ENCODE data around the gene TNFAIP6. TPM values are rescaled to one million over a fixed set of nuclear protein-coding genes. Genes with fewer than 3 reads are reported as not detected.

TNFAIP6 gene
- total and polyA plus RNA-seq, 10 of the 15 experiments (the other 5 are each of a cell fraction or from before 2014, with no cell fraction given): 0.68 to 5.7 (median 1.3) TPM

DNA sequence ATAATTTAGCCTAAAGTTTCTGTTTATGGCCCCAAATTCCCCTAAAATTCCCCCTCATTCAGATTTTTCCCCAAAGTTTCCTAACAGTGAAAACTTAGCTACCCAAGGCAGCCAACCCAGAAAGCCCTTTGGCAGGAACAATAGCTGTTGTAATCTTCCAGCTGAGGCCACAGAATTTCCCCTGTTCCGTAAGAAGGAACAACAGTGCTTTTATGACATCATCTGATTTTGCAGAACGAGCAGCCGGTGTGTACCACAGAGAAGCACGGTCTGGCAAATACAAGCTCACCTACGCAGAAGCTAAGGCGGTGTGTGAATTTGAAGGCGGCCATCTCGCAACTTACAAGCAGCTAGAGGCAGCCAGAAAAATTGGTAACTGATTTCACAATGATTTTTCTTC is 6.3 kb downstream of the TNFAIP6 start (continued):
- TF ChIP-seq, protein P1, sequence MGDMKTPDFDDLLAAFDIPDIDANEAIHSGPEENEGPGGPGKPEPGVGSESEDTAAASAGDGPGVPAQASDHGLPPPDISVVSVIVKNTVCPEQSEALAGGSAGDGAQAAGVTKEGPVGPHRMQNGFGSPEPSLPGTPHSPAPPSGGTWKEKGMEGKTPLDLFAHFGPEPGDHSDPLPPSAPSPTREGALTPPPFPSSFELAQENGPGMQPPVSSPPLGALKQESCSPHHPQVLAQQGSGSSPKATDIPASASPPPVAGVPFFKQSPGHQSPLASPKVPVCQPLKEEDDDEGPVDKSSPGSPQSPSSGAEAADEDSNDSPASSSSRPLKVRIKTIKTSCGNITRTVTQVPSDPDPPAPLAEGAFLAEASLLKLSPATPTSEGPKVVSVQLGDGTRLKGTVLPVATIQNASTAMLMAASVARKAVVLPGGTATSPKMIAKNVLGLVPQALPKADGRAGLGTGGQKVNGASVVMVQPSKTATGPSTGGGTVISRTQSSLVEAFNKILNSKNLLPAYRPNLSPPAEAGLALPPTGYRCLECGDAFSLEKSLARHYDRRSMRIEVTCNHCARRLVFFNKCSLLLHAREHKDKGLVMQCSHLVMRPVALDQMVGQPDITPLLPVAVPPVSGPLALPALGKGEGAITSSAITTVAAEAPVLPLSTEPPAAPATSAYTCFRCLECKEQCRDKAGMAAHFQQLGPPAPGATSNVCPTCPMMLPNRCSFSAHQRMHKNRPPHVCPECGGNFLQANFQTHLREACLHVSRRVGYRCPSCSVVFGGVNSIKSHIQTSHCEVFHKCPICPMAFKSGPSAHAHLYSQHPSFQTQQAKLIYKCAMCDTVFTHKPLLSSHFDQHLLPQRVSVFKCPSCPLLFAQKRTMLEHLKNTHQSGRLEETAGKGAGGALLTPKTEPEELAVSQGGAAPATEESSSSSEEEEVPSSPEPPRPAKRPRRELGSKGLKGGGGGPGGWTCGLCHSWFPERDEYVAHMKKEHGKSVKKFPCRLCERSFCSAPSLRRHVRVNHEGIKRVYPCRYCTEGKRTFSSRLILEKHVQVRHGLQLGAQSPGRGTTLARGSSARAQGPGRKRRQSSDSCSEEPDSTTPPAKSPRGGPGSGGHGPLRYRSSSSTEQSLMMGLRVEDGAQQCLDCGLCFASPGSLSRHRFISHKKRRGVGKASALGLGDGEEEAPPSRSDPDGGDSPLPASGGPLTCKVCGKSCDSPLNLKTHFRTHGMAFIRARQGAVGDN (IDR thresholded peaks at IDR 0.05): no peak
- TF ChIP-seq, protein P2, sequence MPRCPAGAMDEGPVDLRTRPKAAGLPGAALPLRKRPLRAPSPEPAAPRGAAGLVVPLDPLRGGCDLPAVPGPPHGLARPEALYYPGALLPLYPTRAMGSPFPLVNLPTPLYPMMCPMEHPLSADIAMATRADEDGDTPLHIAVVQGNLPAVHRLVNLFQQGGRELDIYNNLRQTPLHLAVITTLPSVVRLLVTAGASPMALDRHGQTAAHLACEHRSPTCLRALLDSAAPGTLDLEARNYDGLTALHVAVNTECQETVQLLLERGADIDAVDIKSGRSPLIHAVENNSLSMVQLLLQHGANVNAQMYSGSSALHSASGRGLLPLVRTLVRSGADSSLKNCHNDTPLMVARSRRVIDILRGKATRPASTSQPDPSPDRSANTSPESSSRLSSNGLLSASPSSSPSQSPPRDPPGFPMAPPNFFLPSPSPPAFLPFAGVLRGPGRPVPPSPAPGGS (IDR thresholded peaks at IDR 0.05; ENCODE audit: borderline replicate concordance, insufficient read depth, low read depth, low read length, poor library complexity, severe bottlenecking): no peak
- no peak for TF ChIP-seq GATAD2B (conservative IDR thresholded peaks at IDR 0.05; ENCODE audit: low read depth)
- TF ChIP-seq, protein P3, sequence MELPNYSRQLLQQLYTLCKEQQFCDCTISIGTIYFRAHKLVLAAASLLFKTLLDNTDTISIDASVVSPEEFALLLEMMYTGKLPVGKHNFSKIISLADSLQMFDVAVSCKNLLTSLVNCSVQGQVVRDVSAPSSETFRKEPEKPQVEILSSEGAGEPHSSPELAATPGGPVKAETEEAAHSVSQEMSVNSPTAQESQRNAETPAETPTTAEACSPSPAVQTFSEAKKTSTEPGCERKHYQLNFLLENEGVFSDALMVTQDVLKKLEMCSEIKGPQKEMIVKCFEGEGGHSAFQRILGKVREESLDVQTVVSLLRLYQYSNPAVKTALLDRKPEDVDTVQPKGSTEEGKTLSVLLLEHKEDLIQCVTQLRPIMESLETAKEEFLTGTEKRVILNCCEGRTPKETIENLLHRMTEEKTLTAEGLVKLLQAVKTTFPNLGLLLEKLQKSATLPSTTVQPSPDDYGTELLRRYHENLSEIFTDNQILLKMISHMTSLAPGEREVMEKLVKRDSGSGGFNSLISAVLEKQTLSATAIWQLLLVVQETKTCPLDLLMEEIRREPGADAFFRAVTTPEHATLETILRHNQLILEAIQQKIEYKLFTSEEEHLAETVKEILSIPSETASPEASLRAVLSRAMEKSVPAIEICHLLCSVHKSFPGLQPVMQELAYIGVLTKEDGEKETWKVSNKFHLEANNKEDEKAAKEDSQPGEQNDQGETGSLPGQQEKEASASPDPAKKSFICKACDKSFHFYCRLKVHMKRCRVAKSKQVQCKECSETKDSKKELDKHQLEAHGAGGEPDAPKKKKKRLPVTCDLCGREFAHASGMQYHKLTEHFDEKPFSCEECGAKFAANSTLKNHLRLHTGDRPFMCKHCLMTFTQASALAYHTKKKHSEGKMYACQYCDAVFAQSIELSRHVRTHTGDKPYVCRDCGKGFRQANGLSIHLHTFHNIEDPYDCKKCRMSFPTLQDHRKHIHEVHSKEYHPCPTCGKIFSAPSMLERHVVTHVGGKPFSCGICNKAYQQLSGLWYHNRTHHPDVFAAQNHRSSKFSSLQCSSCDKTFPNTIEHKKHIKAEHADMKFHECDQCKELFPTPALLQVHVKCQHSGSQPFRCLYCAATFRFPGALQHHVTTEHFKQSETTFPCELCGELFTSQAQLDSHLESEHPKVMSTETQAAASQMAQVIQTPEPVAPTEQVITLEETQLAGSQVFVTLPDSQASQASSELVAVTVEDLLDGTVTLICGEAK (IDR thresholded peaks at IDR 0.05; ENCODE audit: borderline replicate concordance): no peak
- no peak for TF ChIP-seq CEBPB (IDR thresholded peaks at IDR 0.05; ENCODE audit: borderline replicate concordance in 1 of 2, low read depth in 2 of 2, low read length in 2 of 2)
- TF ChIP-seq YBX1 (IDR thresholded peaks at IDR 0.05): no peak
- no peak for TF ChIP-seq SRF (IDR thresholded peaks at IDR 0.05; ENCODE audit: low read depth in 2 of 2, low read length in 2 of 2)
- no peak for TF ChIP-seq SIN3A (IDR thresholded peaks at IDR 0.05; ENCODE audit: low read depth, low read length)
- TF ChIP-seq RFX5 (IDR thresholded peaks at IDR 0.05; ENCODE audit: low read depth, low read length): no peak
- peak; percentile 94 for TF ChIP-seq ATF7 (IDR thresholded peaks at IDR 0.05; ENCODE audit: low read depth)
- peak; percentile 50; the same call in 1 of the 2 replicates for TF ChIP-seq RELB (IDR thresholded peaks at IDR 0.05; ENCODE audit: low read depth)
- no peak for TF ChIP-seq CBX3 (IDR thresholded peaks at IDR 0.05; ENCODE audit: borderline replicate concordance, low read depth)
- TF ChIP-seq ZNF207 (IDR thresholded peaks at IDR 0.05; ENCODE audit: borderline replicate concordance): no peak
- no peak for TF ChIP-seq CHD2 (IDR thresholded peaks at IDR 0.05; ENCODE audit: borderline replicate concordance, low read depth, low read length)
- no peak for TF ChIP-seq KDM1A (IDR thresholded peaks at IDR 0.05; ENCODE audit: borderline replicate concordance)
- no peak for TF ChIP-seq NBN (IDR thresholded peaks at IDR 0.05)

Measured in GM12878 (cell line).